Activated naive CD4-positive, alpha-beta T cell treated with anti-CD3 and anti-CD28 coated beads, Interleukin-2, amount 50 U/mL, for 72 hours (primary cell): ENCODE results near the gene MAML3. TPM values are rescaled to one million over a fixed set of nuclear protein-coding genes. Genes with fewer than 3 reads are reported as not detected.

Experiments used
- ATAC-seq, 2 donors: fragments of 150-1000 bp; cut with Tn5 transposase; 2 replicates each; pipeline ENCODE4 v1.10.0; 2021; ENCODE audit warnings: mild to moderate bottlenecking in 2 of 2, moderate library complexity in 2 of 2
- DNase-seq, 2 donors: peaks; one replicate each; pipeline ENCODE4 v3.0.0; 2021 to 2022; ENCODE audit warnings: low spot score in 2 of 2
- H3K27ac Mint-ChIP-seq, 2 donors: one replicate each; pipeline ENCODE4 v1.8.0; 2022; ENCODE audit warnings: mild to moderate bottlenecking in 2 of 2, mixed read lengths in 2 of 2
- H3K36me3 Mint-ChIP-seq, 2 donors: one replicate each; pipeline ENCODE4 v1.8.0; 2022; ENCODE audit warnings: mixed read lengths in 2 of 2
- H3K9me3 Mint-ChIP-seq, 2 donors: one replicate each; pipeline ENCODE4 v1.8.0; 2022; ENCODE audit warnings: mixed read lengths in 2 of 2
- total RNA-seq, 2 donors: library from RNA; stranded (reverse); gene quantifications; one replicate each; pipeline ENCODE4 v1.2.3, GENCODE V29; 2022

The MAML3 gene
- total RNA-seq, 2 donors from 2014 or later, result 0.70 to 1.0 TPM

DNA sequence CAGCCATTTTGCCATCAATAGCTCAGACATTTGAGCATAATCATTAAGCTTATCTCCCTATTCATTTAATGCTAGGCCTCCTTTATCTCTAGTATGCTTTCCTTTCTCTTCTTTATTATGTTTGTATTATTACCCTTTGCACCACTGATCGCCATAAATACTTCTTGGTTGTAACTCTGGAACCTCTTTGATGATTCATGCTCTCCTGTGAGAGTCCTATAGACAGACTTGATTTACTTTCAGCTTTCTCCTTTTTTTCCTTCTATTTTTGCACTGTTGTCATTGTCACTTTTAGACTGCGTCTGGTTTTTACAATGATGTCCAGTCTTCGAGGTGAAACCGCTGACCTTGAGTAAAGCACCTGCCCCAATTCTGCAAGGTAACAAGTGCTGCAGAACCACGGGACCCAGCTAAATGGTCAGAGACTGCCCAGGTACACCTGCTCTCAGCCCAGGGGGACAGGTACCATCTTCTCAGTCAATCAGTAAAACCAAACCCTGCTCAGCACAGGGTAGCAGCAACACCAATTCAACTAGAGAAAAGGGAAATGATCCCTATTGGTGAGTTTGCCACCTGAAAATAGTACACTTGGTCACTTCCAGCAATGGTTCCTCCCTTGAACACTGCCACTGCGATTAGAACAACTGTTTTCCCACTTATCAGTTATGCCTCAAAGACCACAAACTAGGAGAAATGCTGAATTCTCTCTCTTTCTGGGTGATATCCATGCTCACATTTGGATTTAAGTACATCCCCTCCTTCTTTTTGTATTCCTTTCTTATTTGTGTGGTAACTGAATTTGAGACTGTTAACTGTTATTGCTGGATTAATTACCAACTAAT lies 125.1 kb downstream of the MAML3 start:
- no peak for ATAC-seq
- H3K36me3 Mint-ChIP-seq, result no peaks in the 10 kb centered on the region
- H3K9me3 Mint-ChIP-seq, result no peaks in the 10 kb centered on the region
- H3K27ac Mint-ChIP-seq, result no peak overlapping the region
- DNase-seq, result no peak

- H3K9me3 Mint-ChIP-seq, result no peaks in the 10 kb centered on the region
- DNase-seq (no peak), ATAC-seq (no peak)
- no peaks in the 10 kb centered on the region for H3K36me3 Mint-ChIP-seq
- no peak overlapping the region for H3K27ac Mint-ChIP-seq
Measured at GRCh38 chr4:140028101-140028500, 125.9 kb downstream of the MAML3 start.

DNA sequence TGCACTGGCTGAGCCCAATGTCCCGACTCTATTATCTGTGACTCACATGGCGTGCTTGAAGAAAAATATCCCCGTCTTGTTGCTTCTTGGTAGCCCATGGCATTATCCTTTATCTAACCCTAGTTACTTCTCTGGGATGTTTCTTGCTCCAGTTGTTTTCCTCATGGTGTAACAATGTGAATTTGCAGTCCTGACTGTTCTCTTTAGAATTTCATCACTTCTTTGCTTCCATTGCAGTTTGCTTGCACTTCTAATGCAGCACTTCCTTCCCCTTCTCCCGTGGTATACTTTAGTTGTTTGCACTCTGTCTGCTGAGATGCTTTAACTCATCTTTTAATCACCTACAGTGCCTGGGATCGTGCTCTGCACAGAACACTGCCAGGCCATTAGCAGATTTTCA lies 126.9 kb downstream of the MAML3 start:
- Mint-ChIP-seq H3K36me3 (no peaks in the 10 kb centered on the region), H3K27ac (no peak overlapping the region), H3K9me3 (no peaks in the 10 kb centered on the region)
- no peak for DNase-seq
- no peak for ATAC-seq

DNA sequence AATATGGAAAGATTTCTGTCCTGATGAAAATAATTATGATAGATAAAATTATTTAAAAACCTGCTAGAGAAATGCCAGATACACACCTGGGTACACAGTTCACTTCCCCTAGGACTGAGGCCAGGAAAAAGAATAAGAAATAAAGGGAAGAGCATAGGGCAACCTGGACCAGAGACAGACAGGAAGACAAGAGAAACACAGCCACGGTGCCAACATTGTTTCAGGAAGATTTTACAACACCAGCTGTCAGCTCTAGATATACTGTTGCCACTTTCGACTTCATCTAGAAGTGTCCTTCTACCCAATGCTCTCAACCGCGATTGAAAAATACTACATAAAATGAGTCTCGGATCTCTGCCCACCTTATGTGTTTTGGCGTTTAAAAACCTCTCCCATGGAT lies 128.5 kb downstream of the MAML3 start:
- Mint-ChIP-seq H3K9me3 (no peaks in the 10 kb centered on the region), H3K36me3 (no peaks in the 10 kb centered on the region), H3K27ac (no peak overlapping the region)
- ATAC-seq (no peak), DNase-seq (no peak)

DNA sequence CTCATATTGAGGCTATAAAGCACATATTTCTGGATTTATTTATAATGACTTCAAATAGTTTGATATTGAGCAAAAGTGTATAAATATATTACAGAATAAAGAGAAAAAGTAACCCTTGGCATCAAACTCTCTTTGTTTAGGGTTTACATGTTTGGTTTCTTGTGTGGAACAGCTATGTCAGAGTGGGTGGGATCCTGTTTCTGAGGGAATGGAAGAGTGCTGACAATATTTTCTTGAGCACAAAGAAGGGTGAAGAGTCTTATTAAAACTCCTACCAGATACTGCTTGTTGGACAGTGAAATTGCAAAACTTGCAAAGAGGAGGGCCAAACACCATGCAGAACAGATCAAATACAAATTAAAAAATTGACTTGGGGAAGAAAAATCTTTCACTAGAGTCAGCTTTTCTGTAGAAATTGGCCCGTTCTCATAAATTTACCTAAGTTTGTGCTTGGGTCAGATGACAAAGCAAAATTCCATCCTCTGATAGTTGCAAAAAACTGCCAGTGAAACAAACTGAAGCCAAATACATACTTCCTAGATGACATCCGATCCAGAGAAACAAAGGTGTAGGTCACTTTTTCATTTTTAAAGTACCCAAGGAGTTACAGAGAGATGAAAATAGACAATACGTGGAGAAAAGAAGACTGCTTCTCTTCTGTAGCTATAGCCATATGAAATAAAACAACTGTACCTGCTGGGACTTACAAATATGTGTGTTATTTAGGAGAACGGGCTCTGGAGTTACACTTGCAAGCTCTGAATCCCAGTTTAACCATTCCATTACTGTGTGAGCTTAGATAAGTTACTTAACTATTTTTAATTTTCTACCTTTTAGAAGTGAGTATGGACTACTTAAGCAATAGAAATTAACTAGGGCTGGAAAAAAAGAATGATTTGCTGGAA lies 133.3 kb downstream of the MAML3 start:
- H3K36me3 Mint-ChIP-seq, result no peaks in the 10 kb centered on the region

GRCh38 chr4:140019619-140020347 lies 134.2 kb downstream of the MAML3 start:
- Mint-ChIP-seq H3K27ac (no peak overlapping the region), H3K9me3 (no peaks in the 10 kb centered on the region), H3K36me3 (no peaks in the 10 kb centered on the region)
- DNase-seq, result no peak
- ATAC-seq, result no peak

More for the DNA sequence above, 133.3 kb downstream of the MAML3 start:
- DNase-seq, result no peak
- H3K27ac Mint-ChIP-seq, result no peak overlapping the region
- no peak for ATAC-seq
- H3K9me3 Mint-ChIP-seq, result no peaks in the 10 kb centered on the region

- DNase-seq (no peak), ATAC-seq (no peak)
- no peaks in the 10 kb centered on the region for H3K36me3 Mint-ChIP-seq
- no peaks in the 10 kb centered on the region for H3K9me3 Mint-ChIP-seq
- no peak overlapping the region for H3K27ac Mint-ChIP-seq
Measured at GRCh38 chr4:140018931-140019618, 134.9 kb downstream of the MAML3 start.

DNA sequence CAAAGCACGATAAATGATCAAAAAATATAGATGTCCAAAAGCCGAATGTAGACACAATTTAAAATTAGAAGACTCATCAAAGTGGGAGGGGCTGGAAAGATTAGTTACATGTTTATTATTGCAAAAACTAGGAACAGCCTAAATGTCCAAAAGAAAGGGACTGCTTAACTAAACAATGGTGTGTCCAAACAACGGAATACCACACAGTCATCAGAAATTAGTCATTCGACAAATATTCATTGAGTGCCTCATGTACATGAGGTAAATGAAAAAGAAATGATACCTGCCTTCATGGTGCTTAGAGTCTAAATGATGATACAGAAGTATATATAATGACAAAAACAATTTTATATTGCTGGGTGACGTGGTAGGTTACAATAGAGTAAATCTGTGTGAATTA lies 139.7 kb downstream of the MAML3 start:
- H3K9me3 Mint-ChIP-seq, result no peaks in the 10 kb centered on the region
- no peaks in the 10 kb centered on the region for H3K36me3 Mint-ChIP-seq
- DNase-seq (no peak), ATAC-seq (no peak)
- no peak overlapping the region for H3K27ac Mint-ChIP-seq

GRCh38 chr4:140012688-140013486 lies 141.1 kb downstream of the MAML3 start:
- Mint-ChIP-seq H3K9me3 (no peaks in the 10 kb centered on the region), H3K36me3 (no peaks in the 10 kb centered on the region), H3K27ac (no peak overlapping the region)
- DNase-seq (peak in 1 of 2 donors; percentile 33), ATAC-seq (peak; percentile 79 to 85)

GRCh38 chr4:140005699-140006098 lies 148.3 kb downstream of the MAML3 start:
- no peaks in the 10 kb centered on the region for H3K36me3 Mint-ChIP-seq
- H3K9me3 Mint-ChIP-seq, result no peaks in the 10 kb centered on the region
- no peak for DNase-seq
- no peak for ATAC-seq
- H3K27ac Mint-ChIP-seq, result no peak overlapping the region

DNA sequence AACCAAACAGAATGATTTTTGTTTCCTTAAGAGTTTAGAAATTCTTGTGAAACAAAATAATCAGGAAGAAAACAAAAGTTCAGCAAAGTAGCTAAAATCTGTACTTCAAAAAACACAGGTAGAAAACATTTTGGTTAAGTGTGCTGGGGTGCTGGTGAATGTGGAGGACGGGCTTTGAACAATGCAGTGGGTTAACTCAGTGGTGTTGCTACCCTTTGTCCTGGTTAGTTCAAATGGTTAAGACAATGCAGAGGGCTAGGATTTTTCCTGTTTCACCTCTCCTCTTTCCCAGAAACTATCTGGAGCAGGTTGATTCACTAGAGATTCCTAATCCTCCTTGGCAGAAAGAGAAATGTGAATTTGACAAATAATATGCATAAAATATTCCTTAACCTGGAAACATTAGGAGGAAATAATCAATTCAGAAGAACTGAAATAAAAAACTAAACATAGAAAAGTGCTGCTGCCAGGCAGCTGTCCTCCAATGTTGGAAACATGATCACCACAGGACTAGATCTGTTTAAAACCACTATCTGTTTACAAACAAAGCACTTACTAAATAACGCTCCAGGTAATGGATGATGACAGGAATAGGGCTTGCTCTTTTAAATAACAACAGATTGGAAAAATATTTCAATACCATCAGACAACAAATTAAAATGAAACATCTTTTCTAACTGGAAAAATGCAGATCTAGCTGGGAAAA lies 148.9 kb downstream of the MAML3 start:
- Mint-ChIP-seq H3K9me3 (no peaks in the 10 kb centered on the region), H3K36me3 (no peaks in the 10 kb centered on the region), H3K27ac (no peak overlapping the region)
- no peak for ATAC-seq
- DNase-seq, result no peak

- DNase-seq (no peak), ATAC-seq (no peak)
- no peaks in the 10 kb centered on the region for H3K36me3 Mint-ChIP-seq
- no peak overlapping the region for H3K27ac Mint-ChIP-seq
- H3K9me3 Mint-ChIP-seq, result no peaks in the 10 kb centered on the region
Measured at GRCh38 chr4:140004549-140004895, 149.5 kb downstream of the MAML3 start.

DNA sequence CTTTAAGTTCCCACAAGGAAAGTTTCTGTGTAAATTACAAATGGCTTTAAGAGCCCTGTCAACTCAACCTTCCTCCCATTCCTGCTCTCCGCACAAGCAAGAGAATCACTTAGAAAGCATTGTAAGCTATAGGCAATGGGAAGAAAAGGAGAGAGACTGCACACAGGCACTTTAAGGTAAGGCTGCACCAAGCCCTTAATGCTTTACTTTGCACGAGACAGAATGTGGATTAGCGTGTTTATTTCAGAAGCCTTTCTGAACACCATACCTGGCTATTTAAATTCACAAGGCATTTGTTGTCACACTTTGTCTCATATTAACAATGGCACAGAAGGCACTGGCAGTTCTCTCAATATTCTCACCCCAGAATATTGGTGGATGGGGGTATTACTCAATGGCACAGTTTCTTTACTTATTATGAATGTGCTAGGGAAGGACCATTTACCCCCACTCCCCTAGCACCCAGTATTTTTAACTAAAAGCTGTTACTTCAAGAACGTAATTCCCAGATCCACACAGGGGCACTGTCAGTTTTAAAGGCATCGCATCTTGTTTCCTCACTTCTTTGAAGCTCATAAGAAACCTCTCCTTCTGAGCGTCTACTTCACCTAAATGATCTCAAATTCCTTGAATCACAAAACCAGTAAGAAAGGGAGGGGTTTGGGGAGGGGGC lies 150.0 kb downstream of the MAML3 start:
- H3K27ac Mint-ChIP-seq, result no peak overlapping the region

GRCh38 chr4:140000232-140000631 lies 153.8 kb downstream of the MAML3 start:
- no peak for DNase-seq
- no peak overlapping the region for H3K27ac Mint-ChIP-seq
- ATAC-seq, result no peak
- no peaks in the 10 kb centered on the region for H3K9me3 Mint-ChIP-seq
- H3K36me3 Mint-ChIP-seq, result peaks cover 5 to 6% of the 10 kb centered on the region in 2 donors

More for the DNA sequence above, 150.0 kb downstream of the MAML3 start:
- Mint-ChIP-seq H3K9me3 (no peaks in the 10 kb centered on the region), H3K36me3 (peaks cover under 1 to 1% of the 10 kb centered on the region in 2 donors)
- no peak for DNase-seq
- ATAC-seq, result no peak
